ENCODE results near the gene VTI1A. TPM values are rescaled to one million over a fixed set of nuclear protein-coding genes. Genes with fewer than 3 reads are reported as not detected.

The VTI1A gene
- total RNA-seq, 1 experiment from 2014 or later: 28.6 TPM

GRCh38 chr10:112671743-112672142 is 224.7 kb downstream of the VTI1A start:
- Mint-ChIP-seq H3K4me1 (ENCODE audit: low read depth, unreplicated experiment) (peaks cover 41% of the 10 kb centered on the region), H3K36me3 (ENCODE audit: insufficient read depth, unreplicated experiment) (no peaks in the 10 kb centered on the region), H3K27me3 (ENCODE audit: unreplicated experiment) (no peaks in the 10 kb centered on the region), H3K4me3 (ENCODE audit: low read depth, unreplicated experiment) (peak overlapping the region; percentile 18), H3K9me3 (ENCODE audit: low read depth, unreplicated experiment) (no peaks in the 10 kb centered on the region), H3K27ac (ENCODE audit: unreplicated experiment) (peak overlapping the region; percentile 52)
- CTCF ChIA-PET: interaction anchor here (0.5 kb wide), 1 partner anchor 712 kb away, joined by 3 read pairs; no protein-coding TSS in a partner anchor
- DNase-seq: no peak
- no TSS peak for BruUV-seq (replicated peaks)
- no peak for TF ChIP-seq CTCF (IDR thresholded peaks at IDR 0.05; ENCODE audit: unreplicated experiment)
- intact Hi-C loops (cut with micrococcal nuclease; ENCODE audit: unreplicated experiment): no loop called here

GRCh38 chr10:112672706-112673105 is 225.7 kb downstream of the VTI1A start:
- TF ChIP-seq CTCF (IDR thresholded peaks at IDR 0.05; ENCODE audit: unreplicated experiment): no peak
- no peak overlapping the region for H3K4me3 Mint-ChIP-seq (ENCODE audit: low read depth, unreplicated experiment)
- no peaks in the 10 kb centered on the region for H3K36me3 Mint-ChIP-seq (ENCODE audit: insufficient read depth, unreplicated experiment)
- H3K27ac Mint-ChIP-seq (ENCODE audit: unreplicated experiment): peak overlapping the region; percentile 52
- H3K27me3 Mint-ChIP-seq (ENCODE audit: unreplicated experiment): no peaks in the 10 kb centered on the region
- CTCF ChIA-PET: interaction anchor here (0.6 kb wide), 1 partner anchor 1006 kb away, joined by 3 read pairs; no protein-coding TSS in a partner anchor
- H3K9me3 Mint-ChIP-seq (ENCODE audit: low read depth, unreplicated experiment): no peaks in the 10 kb centered on the region
- BruUV-seq (replicated peaks): no TSS peak
- no peak for DNase-seq
- intact Hi-C loops (cut with micrococcal nuclease; ENCODE audit: unreplicated experiment): no loop called here
- peaks cover 41% of the 10 kb centered on the region for H3K4me1 Mint-ChIP-seq (ENCODE audit: low read depth, unreplicated experiment)

GRCh38 chr10:112675560-112676083 is 228.6 kb downstream of the VTI1A start:
- Mint-ChIP-seq H3K4me1 (ENCODE audit: low read depth, unreplicated experiment) (peaks cover 41% of the 10 kb centered on the region), H3K9me3 (ENCODE audit: low read depth, unreplicated experiment) (no peaks in the 10 kb centered on the region), H3K27ac (ENCODE audit: unreplicated experiment) (no peak overlapping the region), H3K36me3 (ENCODE audit: insufficient read depth, unreplicated experiment) (no peaks in the 10 kb centered on the region), H3K27me3 (ENCODE audit: unreplicated experiment) (no peaks in the 10 kb centered on the region), H3K4me3 (ENCODE audit: low read depth, unreplicated experiment) (no peak overlapping the region)
- CTCF ChIA-PET: no interaction called here
- no peak for DNase-seq
- no TSS peak for BruUV-seq (replicated peaks)
- intact Hi-C loops (cut with micrococcal nuclease; ENCODE audit: unreplicated experiment): no loop called here
- TF ChIP-seq CTCF (IDR thresholded peaks at IDR 0.05; ENCODE audit: unreplicated experiment): no peak

GRCh38 chr10:112677689-112678088 is 230.7 kb downstream of the VTI1A start:
- Mint-ChIP-seq H3K9me3 (ENCODE audit: low read depth, unreplicated experiment) (no peaks in the 10 kb centered on the region), H3K36me3 (ENCODE audit: insufficient read depth, unreplicated experiment) (no peaks in the 10 kb centered on the region), H3K27ac (ENCODE audit: unreplicated experiment) (no peak overlapping the region), H3K4me3 (ENCODE audit: low read depth, unreplicated experiment) (no peak overlapping the region), H3K4me1 (ENCODE audit: low read depth, unreplicated experiment) (peaks cover 20% of the 10 kb centered on the region), H3K27me3 (ENCODE audit: unreplicated experiment) (no peaks in the 10 kb centered on the region)
- BruUV-seq (replicated peaks): no TSS peak
- TF ChIP-seq CTCF (IDR thresholded peaks at IDR 0.05; ENCODE audit: unreplicated experiment): no peak
- intact Hi-C loops (cut with micrococcal nuclease; ENCODE audit: unreplicated experiment): no loop called here
- DNase-seq: no peak
- CTCF ChIA-PET: no interaction called here

Data from Calu3 (cell line).